ENCODE results near the gene CDH23. TPM values are rescaled to one million over a fixed set of nuclear protein-coding genes. Genes with fewer than 3 reads are reported as not detected.

CDH23 gene
- total and polyA plus RNA-seq, 2 donors (not counting 1 experiment from before 2014, with no cell fraction given): 0.37 to 0.89 TPM

GRCh38 chr10:71684356-71685173 is 287.8 kb downstream of the CDH23 start:
- H3K4me2 ChIP-seq (replicated peaks; ENCODE audit: low read depth, low read length, poor library complexity, severe bottlenecking): no peak overlapping the region
- peaks cover 5 to 8% of the 10 kb centered on the region in 2 donors for H3K4me1 ChIP-seq (ENCODE audit: control insufficient read depth in 2 of 2, insufficient read depth in 2 of 2, low read length in 2 of 2)
- no peak overlapping the region for H3K4me3 ChIP-seq (ENCODE audit: control extremely low read depth in 1 of 5, extremely low read depth in 1 of 5, insufficient read depth in 1 of 5, low read depth in 2 of 5, low read length in 4 of 5)
- H3K27ac Mint-ChIP-seq: no peak overlapping the region
- peaks cover 9% of the 10 kb centered on the region for H3K27me3 Mint-ChIP-seq
- peaks cover 0 to 22% (median 7%) of the 10 kb centered on the region in 3 donors for H3K9me3 ChIP-seq (ENCODE audit: control extremely low read depth in 1 of 3, control insufficient read depth in 2 of 3, insufficient read depth in 1 of 3, low read length in 2 of 3)
- H2AFZ ChIP-seq (ENCODE audit: insufficient read depth, low read depth, low read length, poor library complexity, severe bottlenecking): no peak overlapping the region
- peaks cover 0 to 2% (median 0%) of the 10 kb centered on the region in 4 experiments for H3K27me3 ChIP-seq (replicated peaks in 1 of 4; ENCODE audit: control extremely low read depth in 1 of 4, control insufficient read depth in 3 of 4, insufficient read depth in 4 of 4, low read length in 3 of 4)
- H4K20me1 ChIP-seq (ENCODE audit: control insufficient read depth, insufficient read depth, low read length, poor library complexity, severe bottlenecking): no peaks in the 10 kb centered on the region
- no peak overlapping the region for H3K4me3 Mint-ChIP-seq
- 82% methylated on average over 7 of the region's 7 CpGs for WGBS (ENCODE audit: insufficient coverage)
- H3K27ac ChIP-seq (ENCODE audit: low read length in 2 of 2): no peak overlapping the region
- ChIA-PET CTCF (interaction anchor here (1.0 to 1.7 kb wide), 2 partner anchors 10 to 11 kb away, joined by 5 to 6 read pairs; no protein-coding TSS in a partner anchor), POLR2A (no interaction called here)
- H3K4me1 Mint-ChIP-seq: peaks cover 8% of the 10 kb centered on the region
- H3K9ac ChIP-seq (ENCODE audit: low read length): no peak overlapping the region
- no peaks in the 10 kb centered on the region for H3K9me3 Mint-ChIP-seq (ENCODE audit: insufficient read depth)
- DNase-seq: peak; percentile 43
- H3K36me3 ChIP-seq (replicated peaks in 1 of 2; ENCODE audit: control extremely low read depth in 1 of 2, control insufficient read depth in 1 of 2, extremely low read depth in 1 of 2, insufficient read depth in 2 of 2, low read length in 1 of 2): no peaks in the 10 kb centered on the region
- H3K79me2 ChIP-seq (ENCODE audit: control insufficient read depth, insufficient read depth, low read length): no peaks in the 10 kb centered on the region
- TF ChIP-seq EZH2 (IDR thresholded peaks at IDR 0.05; ENCODE audit: borderline replicate concordance, insufficient read depth, low read depth, low read length, poor library complexity, severe bottlenecking) (no peak), CTCF (IDR thresholded peaks at IDR 0.05) (no peak)
- intact Hi-C loops (cut with micrococcal nuclease): no loop called here
- no peak for ATAC-seq (ENCODE audit: low read depth)
